GM19372 (cell line): ENCODE data around the gene LCN6.

Source experiments
- ATAC-seq: cut with Tn5 transposase; IDR thresholded peaks from one replicate; pipeline ENCODE4 v1.9.1; 2021; ENCODE audit warnings: mild to moderate bottlenecking, low read depth, moderate library complexity; ENCODE audit not compliant: unreplicated experiment

LCN6 gene

DNA sequence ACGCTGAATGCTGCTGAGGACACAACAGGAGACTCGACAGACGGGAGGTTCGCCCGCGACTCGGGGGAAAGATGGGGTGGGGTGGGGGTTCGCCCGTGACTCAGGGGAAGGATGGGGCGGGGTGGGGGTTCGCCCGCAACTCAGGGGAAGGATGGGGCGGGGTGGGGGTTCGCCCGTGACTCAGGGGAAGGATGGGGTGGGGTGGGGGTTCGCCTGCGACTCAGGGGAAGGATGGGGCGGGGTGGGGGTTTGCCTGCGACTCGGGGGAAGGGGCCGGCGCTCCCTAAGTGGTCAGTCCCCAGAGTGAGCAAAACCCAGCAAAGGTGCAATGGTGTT, 2.2 kb downstream of the LCN6 start:
- no peak for ATAC-seq

DNA sequence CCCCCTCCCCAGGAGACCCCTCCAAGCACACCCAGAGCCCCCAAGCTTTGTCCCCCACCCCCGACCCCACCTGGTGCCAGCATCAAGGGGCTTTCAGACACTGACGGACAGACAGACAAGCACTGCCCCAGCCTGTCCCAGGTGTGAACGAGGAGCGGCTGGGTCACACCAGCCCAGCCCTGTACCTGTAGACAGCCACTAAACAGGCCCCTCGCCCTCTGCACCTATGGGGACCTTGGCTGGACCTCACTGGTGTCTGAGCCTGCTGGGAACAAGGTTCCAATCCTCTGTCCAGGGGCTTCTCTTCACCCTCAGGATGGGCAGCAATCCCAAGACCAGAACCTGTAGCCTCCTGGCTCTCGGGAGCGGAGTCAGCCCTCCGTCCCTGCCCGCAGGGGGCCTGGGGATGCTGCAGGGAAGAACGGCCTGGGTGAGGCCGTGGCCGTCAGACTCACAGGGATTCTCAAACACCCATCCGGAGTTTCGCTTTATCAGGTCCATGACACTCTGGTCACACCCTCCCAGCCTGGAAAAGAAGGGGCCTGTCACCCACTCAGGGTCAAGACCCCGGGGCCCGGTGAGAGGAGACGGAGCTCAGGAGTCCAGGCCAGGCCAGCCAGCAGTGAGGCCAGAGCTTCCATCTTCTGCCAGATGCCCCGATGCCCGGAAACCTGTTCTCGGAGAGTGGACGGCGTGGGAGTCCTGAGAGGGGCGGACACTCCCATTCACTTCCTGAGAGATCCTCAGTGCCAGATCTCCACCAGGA, 2.8 kb downstream of the LCN6 start:
- no peak for ATAC-seq

DNA sequence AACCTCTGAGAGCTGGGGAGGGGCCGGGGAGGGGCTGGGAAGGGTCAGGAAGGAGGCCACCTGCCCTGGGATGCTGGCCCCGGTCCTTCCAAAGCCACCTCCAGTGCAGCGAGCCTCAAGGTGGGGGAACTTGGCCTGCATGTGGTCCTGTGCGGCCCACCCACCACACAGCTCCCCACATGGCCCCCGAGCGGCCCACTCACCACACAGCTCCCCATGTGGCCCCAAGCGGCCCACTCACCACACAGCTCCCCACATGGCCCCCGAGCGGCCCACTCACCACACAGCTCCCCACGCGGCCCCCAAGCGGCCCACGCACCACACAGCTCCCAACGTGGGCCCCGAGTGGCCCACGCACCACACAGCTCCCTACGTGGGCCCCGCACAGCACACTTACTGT, 3.6 kb downstream of the LCN6 start:
- ATAC-seq = no peak

DNA sequence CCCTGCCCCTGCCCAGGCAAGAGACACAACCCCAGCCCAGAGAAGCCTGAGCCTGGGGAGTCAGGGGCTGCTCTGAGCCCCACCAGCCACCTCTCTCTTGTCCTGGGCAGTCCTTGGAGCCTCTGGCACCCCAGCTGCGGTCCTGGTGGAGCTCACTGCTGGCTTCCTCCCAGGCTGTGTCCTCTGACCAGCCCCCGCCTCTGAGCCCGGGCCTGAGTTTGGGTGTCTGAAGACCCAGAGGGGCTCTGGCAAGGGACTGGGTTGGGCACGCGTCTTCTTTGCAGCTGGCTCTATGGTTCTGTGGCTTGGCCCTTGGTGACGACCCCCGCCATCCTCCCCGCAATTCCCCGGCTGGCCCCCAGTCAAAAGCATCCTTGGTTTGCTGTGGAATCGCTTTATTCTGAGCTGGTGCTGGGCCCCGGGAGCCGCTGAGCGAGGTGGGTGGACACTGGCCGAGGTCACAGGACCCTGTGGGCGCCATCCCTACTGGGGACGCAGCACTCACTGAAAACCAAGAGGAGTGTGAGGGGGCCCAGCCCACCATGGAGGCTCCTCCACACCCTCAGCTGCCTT, 4.6 kb downstream of the LCN6 start:
- no peak for ATAC-seq

- ATAC-seq = no peak
Measured at GRCh38 chr9:136742591-136743391, 5.5 kb downstream of the LCN6 start, which contains the start of gene LCN10. Gene LCN10 (minus strand): TSS chr9:136742940. CDS start chr9:136742903, 37 bp downstream.

DNA sequence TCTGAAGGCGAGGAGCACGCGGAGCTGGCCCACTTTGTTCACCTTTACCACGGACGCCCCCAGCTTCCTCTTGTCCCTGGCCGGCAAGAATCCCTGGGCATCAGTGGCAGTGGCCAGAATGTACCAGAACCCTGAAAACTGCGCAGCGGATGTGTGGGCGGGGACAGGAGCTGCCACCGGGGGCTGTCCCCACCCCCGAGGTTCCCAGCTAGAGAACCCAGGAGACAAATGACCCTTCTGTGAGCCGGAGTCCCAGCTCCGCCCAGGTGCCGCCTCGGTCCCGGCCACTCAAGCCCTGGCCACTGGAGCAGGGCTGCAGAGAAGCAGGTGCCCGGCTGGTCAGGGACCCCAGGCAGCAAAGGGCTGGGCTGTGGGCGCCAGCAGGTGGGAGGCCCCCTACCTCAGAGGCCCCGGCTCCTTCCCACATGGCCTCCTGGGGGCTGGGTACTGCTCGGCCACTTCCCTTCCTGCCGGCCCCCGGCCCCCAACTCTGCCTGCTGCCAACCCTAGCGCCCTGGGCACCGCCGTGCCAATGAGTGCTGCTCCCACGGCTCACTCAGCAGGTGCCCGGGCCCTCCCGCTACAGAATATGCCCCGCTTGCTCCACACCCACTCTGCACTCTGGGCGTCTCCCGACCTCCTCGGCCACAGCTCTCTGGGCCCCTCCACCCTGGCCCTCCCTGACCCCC, 6.3 kb downstream of the LCN6 start:
- no peak for ATAC-seq

DNA sequence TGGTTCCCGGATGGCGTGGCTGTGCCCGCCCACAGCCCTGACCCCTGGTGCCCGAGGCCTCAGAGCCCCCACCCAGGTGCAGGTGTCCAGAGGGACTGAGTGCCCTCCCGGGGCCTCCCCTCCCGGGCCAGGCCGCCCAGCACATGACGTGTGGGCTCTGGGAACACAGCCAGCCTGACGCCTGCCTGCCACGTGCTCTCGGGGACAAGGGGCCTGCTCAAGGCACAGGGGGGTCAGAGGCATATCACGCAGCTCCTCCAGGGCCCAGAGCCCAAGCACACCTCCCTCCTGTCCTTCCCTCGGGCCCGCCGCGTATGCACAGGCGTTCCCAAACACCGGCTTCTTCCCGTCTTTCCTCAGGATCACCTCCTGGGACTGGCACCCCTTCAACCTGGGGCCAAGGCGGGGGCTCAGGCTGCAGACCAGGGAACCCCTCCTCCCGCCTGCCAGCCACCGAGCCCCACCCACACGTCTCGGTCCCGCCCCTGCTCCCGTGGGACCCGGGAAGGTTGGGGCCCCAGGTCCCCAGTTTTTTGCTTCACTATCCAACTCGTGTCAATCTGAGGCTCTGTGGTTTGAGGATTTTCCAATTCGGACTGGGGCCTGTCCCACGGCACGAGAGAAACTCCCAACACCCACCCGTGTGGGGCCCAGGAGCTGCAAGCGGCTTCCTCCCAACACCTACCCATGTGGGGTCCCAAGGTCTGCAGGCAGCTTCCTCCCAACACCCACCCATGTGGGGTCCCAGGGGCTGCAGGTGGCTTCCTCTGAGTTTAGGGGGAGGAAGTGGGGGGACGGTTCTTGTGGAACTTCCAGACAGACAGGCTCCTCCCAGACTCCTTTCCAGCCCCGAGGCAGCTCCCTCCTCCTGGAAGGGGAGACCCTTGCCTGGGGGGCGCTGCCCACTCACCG, 7.1 kb downstream of the LCN6 start:
- no peak for ATAC-seq

DNA sequence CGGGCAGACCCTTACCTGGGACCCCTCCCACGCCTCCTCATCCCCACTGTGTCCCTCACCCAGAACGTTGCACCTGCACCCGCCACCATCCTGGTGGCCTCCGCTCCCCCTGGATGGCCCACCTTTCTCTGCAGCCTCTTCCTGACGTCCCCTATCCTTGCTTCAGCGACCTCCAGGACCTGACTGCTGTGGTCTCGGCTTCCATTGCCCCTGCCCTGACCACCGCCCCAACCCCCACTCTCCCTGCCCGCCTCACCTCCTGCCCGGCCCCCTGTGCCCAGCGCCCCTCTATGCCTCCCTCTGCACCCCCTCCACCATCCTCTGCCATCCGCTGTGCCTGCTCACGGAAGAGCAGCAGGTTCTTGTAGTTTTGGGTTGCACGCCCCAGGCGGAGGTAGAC, 7.8 kb downstream of the LCN6 start:
- no peak for ATAC-seq

GRCh38 chr9:136740069-136740468, 8.3 kb downstream of the LCN6 start:
- no peak for ATAC-seq

DNA sequence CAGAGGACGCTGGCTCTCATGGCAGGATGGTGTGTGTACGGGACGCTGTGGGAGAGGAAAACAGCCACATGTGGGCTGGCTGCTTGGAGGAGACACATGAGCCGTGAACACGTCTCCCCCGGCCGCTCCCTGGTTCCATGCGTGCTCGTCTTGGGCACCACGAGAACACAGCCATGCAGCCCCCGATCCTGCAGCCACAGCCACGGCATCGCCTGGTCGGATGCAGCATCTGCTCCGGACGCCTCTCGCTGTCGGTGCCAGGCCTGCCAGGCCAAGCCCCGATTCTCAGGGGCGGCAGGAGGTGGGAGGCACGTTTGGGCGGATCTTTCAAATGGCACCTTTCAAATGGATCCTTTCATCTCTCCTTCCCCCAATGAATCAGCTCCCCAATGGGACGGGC, 8.8 kb downstream of the LCN6 start:
- no peak for ATAC-seq

GRCh38 chr9:136738960-136739359, 9.4 kb downstream of the LCN6 start:
- ATAC-seq = no peak

DNA sequence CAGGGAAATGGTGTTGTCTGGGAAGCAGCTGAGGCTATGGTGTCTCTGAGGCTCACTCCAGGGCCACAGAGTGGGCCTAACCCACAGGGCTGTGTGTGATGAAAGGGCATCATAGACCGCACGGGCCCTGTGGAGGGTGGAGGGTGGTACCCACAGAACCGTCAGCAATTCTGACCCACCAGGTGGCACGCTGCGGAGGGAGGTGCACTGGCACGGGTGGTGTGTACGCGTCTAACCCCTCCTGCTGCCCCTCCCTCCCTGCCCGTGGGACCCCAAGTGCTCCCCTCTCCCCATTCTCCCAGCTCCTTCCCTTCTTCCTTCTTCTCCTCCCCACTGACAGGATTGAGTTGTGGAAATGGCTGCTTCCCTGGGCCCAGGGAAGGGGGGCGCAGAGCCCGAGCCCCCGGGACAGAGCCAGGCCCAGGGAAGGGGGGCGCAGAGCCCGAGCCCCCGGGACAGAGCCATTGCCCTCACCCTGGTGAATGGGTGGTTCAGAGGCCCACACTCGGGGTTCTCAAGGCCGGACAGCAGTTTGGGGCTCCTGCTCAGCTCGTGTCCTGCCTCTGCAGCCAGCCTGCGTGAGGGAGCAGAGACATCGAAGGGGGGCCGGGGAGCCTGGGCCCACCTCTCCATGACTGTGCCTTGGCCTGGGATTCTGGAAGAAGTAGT, 12.4 kb downstream of the LCN6 start:
- ATAC-seq = no peak

DNA sequence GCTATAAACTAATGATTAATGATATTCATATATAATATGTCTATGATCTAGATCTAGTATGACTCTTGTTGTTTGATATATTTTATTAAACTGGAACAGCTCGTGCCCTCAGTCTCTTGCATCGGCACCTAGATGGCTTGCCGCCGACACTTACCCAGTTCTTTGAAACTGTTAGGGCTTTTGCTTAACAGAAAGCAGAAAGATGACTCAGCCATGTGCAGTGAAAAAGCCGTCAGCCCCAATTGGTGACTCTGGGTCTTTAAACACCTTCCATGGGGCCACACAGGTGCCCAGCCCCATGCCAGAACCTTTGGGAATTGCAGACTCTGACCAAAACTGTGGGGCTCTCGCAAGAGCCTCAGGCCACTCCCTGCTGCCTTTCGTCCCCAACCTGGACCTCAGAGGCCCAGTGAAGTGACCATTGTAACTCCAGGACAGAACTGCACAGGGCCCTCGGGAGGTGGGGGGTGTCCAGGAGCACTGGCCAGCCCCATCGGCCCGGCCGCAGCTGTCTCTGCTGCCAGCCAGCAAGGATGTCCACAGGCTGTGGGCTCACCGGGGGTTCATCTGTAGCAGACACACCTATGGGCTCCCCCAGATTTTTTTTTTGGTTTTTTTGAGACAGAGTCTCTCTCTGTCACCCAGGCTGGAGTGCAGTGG, 13.4 kb downstream of the LCN6 start:
- no peak for ATAC-seq

DNA sequence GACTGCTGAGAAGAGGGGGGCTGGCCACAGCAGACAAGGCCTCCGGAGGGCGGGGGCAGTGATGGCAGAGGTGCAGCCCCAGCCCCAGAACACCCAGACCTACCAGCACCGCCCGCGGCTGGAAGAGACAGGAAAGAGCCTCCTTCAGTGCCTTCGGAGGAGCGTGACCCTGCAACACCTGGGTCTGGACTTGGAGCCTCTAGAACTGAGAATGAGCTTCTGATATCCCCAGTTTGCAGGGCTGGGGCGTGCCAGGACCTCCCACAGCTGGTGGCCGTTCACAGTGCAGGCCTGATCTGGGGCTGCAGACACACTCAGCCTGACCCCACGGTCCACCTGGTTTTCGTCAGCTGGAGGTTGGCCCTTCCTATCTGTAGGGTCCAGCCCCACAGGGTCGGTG, 14.7 kb downstream of the LCN6 start:
- ATAC-seq = no peak

DNA sequence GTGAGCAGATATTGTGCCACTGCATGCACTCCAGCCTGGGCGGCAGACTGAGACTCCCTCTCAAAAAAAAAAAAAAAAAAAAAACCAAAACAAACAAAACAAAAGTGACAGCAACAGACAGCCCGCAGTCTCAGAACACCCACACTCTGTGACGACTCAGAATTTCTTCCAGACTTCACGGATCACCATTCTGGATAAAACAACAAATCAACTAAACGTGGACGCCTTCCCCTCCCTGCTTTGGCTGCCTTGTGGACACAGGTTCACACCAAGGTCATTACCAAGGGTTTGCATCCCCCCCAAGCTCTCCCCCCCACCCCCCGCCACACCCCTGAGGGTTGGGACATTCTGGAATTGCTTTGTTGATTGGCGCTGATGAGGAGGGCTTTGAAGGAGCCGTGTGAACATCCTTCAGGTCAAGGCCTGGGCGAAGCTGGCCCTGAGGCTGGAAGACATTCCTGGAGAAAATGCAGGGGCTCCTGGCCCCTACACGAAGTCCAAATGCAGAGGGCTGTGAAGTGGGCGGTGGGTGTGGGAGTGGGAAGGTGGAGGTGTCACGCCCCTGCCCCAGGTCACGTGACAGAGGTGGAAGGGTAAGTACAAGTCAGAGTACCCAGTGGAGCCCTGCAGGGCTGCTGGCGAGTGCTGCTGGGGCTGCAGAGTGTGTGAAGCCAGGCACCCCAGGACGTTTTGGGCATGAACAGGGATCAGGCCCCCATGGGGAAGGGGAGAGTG, 15.7 kb downstream of the LCN6 start:
- ATAC-seq = no peak

GRCh38 chr9:136729926-136730325, 18.4 kb downstream of the LCN6 start:
- no peak for ATAC-seq

DNA sequence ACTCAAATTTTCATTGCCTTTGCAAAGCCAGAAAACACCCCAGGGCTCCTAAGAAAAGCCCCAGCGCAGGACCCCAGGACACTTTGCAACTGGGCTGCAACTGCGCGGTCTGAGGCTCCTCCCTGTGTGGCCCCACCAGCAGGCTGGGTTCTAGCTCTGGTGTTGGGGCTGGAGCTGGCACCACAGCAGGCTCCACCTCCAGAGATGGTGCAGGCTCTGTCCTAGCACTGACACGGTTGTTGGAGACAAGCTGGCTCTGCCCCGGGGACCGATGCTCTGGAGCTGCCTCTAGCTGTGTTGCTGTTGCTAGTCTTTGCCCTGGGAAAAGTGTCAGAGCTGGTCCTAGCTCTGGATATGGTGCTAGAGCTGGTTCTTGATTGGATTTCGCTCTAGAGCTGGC, 19.2 kb downstream of the LCN6 start:
- no peak for ATAC-seq

GRCh38 chr9:136728548-136729123, 19.7 kb downstream of the LCN6 start:
- peak; percentile 3 for ATAC-seq
